Activated T-cell treated with anti-CD3 and anti-CD28 coated beads for 4 hours (primary cell): ENCODE data around the gene ALPK1.
"Not testable (repeated sequence)": the region's sequence is repeated elsewhere in the genome, so short reads cannot be mapped to it uniquely, and the experiment has no call there.

Source experiments
- DNase-seq: peaks from one replicate; pipeline ENCODE4 v3.0.0-alpha.2; 2020

The ALPK1 gene

DNA sequence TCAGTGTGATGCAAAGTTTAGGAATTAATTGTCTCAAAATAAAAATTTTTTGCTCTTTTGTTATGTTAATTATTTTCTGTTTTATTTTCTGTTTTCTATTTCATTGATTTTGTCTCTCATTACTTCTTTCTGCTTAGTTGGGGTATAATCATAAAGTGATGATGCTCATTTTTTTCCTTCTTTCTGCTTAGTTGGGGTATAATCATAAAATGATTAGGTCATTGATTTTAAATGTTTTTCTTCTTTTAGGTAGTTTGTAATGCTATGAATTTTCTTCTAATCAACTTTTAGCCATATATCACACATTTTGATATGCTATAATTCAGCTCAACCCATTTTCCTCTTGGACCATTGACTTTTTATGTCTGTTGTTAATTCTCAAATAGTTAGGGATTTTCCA, 175.1 kb downstream of the ALPK1 start:
- no peak for DNase-seq

- DNase-seq = no peak
Measured at GRCh38 chr4:112473985-112474384, 176.8 kb downstream of the ALPK1 start.

GRCh38 chr4:112485930-112486329, 188.8 kb downstream of the ALPK1 start:
- no peak for DNase-seq

DNA sequence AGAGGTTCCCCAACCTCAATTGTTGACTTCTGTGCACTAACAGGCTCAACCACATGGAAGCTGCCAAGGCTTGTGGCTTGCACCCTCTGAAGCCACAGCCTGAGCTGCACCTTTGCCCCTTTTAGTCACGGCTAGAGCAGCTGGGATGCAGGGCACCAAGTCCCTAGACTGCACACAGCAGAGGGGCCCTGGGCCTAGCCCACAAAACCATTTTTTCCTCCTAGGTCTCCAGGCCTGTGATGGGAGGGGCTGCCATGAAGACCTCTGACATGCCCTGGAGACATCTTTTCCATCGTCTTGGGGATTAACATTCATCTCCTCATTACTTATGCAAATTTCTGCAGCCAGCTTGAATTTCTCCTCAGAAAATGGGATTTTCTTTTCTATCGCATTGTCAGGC, 193.6 kb downstream of the ALPK1 start:
- DNase-seq = not testable (repeated sequence)
